ENCODE results near the gene BCR.

Gene BCR

DNA sequence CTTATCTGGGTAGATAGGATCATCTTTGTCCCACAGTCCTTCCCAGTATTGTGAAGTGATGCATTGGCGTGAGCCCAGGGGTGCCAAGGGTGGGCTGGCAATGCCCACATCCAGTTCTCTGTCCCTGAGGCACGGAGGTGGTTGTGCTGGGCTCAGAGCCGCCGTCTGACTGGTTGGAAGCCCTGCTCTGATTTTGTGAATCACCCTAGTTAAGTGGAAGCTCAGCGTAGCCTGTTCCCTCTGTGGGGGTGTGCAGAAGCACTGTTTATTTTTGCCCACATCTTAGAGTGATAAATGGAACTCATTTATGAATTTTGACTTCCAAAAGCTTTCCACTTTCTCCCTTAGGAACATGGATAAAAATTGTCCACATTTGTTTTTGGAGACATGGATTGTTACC is 13.6 kb downstream of the BCR start:
- FAIRE-seq (no peak), DNase-seq (ENCODE audit: low spot score) (no peak)

GRCh38 chr22:23196165-23196564 is 15.9 kb downstream of the BCR start:
- FAIRE-seq = no peak
- no peak for DNase-seq (ENCODE audit: low spot score)

DNA sequence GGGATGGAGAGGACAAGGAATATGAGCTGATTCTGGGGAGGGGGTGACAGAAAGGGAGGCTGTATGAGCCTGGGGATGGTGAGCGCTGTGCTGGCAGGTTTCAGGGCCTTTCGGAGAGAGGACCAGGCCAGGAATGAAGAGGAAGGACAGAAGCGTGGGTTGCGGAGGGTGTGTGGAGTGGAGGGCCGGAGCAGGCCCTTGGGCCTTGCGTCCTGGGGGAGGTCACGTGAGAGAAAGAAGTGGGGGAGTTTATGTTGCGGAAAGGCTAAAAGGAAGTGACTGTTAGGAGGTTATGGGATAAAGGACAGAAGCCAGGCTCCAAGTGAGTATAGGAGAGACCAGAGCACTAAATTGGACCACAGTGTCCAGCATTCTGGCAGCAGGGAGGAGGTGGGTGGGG is 17.5 kb downstream of the BCR start:
- DNase-seq (ENCODE audit: low spot score) (no peak), FAIRE-seq (no peak)

GRCh38 chr22:23199159-23199558 is 18.9 kb downstream of the BCR start:
- DNase-seq (ENCODE audit: low spot score) (no peak), FAIRE-seq (no peak)

DNA sequence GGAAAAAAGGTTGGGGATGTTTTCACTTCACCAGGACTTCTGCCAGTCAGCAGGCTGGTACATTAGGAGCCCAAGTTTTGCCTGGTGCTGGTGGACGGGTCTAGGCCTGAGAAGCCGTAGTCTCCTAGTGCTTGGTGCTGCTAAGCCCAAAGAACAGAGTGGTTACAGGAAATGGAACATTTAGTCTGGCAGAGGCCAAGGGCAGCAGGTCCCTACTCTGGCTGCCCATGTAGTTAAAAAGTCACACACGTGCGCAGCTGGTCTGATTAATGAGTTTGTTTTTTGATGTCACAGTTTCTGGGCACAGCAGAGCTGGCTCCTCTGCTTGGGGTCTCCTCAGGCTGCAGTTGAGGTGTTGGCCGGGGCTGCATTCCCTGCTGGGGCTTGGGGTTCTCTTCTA is 20.6 kb downstream of the BCR start:
- FAIRE-seq (no peak), DNase-seq (ENCODE audit: low spot score) (no peak)

GRCh38 chr22:23202812-23203451 is 22.6 kb downstream of the BCR start:
- FAIRE-seq (no peak), DNase-seq (ENCODE audit: low spot score) (no peak)

DNA sequence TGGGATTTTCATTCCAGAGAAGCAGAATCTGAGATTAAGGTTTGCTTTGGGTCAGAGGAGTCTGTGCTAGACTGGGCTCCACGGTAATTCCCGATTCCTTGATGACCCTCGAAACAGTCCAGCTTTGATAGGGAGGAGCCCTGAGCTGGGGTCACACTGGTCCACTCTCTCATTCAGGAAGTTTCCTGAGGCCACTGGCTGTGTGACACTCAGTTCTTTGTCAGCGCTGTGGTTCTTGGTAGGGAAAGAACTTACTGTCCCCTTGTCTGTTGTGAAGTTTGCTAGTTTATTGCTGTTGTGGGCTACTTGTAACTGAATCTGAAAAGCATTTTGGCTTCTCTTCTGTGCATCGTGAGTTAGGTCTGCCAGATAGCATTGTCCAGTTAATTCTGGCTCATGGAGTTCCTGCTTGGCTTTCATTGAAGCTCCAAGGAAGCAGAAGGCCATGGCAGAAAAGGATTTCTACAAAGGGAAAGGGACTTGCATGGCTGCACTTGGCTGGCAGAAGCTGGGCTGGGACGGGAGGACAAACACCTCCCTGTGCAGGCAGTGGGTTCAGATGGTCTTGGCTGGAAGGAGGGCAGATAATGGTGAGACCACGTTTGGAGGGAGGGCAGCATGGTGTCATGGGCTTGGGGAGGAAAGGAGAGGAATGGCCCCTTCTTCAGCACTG is 23.3 kb downstream of the BCR start:
- FAIRE-seq = no peak
- DNase-seq (ENCODE audit: low spot score) = no peak

DNA sequence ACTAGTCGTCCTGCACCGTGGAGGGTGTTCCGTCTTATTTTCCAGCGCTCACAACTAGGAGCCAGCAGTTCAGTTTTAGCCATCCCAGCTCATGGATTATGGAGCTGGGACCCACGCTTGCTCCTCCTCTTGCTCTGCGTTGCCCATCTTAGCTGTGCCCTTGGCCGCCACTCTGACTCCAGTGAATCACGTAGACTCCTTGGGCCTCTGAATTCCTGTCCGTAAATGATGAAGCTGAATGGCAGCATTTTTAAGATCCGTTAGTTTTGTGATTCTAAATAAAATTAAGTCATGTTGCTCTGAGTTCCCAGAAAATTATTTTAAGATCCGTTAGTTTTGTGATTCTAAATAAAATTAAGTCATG is 23.8 kb downstream of the BCR start:
- DNase-seq (ENCODE audit: low spot score) (no peak), FAIRE-seq (no peak)

- FAIRE-seq (no peak), DNase-seq (ENCODE audit: low spot score) (no peak)
Observed at GRCh38 chr22:23204541-23205157, 24.3 kb downstream of the BCR start.

GRCh38 chr22:23205339-23206049 is 25.2 kb downstream of the BCR start:
- DNase-seq (ENCODE audit: low spot score) (no peak), FAIRE-seq (no peak)

GRCh38 chr22:23206915-23207314 is 26.6 kb downstream of the BCR start:
- no peak for FAIRE-seq
- DNase-seq (ENCODE audit: low spot score) = no peak

- FAIRE-seq (no peak), DNase-seq (ENCODE audit: low spot score) (no peak)
Observed at GRCh38 chr22:23207729-23208393, 27.6 kb downstream of the BCR start.

GRCh38 chr22:23210428-23211170 is 30.3 kb downstream of the BCR start:
- FAIRE-seq (no peak), DNase-seq (ENCODE audit: low spot score) (no peak)

GRCh38 chr22:23211622-23212021 is 31.3 kb downstream of the BCR start:
- DNase-seq (ENCODE audit: low spot score) = no peak
- FAIRE-seq = no peak

DNA sequence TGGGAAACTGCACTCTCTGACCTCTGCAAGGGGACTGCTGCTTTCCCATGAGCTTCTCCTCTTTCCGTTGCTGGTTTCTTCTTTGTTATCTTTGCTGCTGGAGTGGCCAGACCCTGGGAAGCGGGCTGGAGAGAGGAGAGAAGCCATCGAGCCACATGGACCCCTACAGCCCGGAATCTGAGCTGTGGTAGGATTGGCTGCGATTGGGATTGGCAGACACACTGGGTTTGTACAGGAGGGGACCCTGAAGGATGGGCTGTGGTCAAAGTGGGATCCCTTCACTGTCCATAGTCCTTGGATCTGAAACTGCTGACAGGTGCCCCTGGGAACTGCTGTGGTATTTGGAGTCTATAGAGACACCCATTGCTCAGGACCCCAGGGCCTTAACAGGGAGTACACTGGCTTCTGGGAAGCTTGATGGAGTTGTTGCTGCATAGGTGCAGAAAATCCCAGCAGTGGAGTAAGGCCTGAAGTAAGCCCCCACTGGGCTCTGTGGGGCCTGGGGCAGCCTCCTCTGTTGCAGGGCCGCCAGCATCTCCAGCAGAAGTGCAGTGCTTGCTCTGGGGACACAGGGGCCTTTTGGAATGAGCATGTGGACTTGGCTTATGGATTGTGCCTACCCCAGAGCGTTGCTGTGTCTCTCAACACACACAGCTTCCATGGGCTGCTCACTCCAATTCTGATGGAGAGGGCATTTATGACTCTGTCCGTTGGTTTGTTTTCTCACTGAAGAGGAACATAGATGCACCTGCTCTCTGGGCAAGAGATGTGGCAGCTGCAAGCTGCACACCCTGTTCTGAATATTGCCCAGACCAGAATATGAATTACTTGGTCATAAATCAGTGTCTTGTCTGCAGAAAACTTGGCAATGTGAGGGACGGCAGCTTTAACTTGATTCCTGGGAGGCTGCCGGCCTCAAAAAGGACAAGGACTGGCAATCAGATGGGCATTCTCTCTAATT is 32.0 kb downstream of the BCR start:
- FAIRE-seq (no peak), DNase-seq (ENCODE audit: low spot score) (no peak)

DNA sequence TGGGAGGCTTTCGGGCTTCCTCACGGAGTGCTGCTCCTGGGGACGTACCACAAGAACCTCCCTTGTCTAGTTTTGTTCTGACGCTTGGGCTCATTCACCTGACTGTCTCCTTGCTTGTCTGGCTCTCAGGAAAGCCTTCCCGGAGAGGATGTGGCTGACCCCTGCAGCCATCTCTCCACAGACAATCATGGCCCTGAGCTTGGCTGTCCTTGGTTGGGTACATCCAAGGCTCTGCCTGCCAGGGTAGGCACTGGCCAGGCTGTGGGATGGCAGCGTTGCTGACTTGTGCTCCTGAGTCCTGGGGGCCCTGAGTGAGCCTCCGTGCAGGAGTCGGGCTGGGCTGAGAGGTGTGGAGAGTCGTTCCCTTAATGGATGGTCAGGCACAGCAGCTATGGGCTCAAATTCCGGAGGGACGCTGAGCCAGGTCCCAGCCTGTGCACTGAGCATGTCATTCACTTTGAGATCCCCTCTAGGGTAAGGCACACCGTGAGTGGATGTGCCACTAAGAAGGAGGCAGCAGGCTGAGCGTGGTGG is 32.8 kb downstream of the BCR start:
- FAIRE-seq (no peak), DNase-seq (ENCODE audit: low spot score) (no peak)

DNA sequence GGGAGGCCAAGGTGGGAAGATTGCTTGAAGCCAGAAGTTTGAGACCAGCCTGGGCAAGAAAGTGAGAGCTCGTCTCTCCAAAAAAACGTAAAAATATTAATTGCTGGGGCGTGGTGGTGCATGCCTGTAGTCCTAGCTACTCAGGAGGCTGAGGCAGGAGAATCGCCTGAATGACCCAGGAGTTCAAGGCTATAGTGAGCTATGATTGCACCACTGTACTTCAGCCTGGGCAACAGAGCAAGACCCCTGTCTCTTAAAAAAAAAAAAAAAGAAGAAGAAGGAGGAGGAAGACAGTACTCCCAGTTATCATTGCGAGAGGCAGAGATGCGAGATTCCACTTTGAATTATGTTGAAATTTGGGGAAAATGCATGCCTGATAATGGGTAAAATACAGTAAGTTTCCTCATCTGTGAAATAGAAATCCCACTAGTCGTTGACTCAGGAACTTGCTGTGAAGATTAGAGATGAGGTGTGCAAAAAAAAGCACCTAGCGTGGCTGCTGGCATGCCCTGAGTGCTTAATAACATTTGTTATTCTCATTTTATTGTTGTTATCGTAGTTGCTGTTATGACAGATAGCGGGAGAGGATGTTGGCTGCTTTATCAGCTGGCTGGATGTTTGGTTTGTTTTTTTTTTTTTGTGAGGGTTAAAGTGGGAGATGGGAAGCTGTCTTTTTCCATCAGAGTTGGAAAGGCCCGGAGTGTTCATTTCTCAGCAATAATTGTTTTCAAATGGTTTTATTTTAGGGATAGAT is 33.4 kb downstream of the BCR start:
- FAIRE-seq (no peak), DNase-seq (ENCODE audit: low spot score) (no peak)

DNA sequence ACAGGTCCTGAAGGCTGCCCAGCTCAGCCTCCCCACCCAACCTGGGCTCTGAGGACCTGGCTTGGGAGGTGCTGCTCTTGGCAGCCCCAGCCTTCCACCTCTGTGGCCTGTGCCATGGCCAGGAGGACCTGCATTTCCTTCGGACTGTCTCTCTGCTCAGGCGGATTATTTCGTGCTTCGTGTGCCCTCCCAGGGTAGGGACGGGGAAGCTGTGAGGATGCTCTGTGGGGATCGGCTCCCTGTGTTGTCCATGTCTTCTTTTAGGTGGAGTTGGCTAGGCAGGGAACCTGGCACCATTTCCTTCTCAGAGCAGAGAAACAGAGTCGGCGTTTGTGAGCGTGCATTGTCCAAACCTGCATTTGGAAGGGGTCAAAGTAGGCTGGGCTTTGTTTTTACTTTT is 34.1 kb downstream of the BCR start:
- DNase-seq (ENCODE audit: low spot score) (no peak), FAIRE-seq (no peak)
